ENCODE data around the gene CHN1.

The CHN1 gene

GRCh38 chr2:175009917-175010621 is 4.9 kb upstream of the CHN1 start:
- DNase-seq, result no peak

DNA sequence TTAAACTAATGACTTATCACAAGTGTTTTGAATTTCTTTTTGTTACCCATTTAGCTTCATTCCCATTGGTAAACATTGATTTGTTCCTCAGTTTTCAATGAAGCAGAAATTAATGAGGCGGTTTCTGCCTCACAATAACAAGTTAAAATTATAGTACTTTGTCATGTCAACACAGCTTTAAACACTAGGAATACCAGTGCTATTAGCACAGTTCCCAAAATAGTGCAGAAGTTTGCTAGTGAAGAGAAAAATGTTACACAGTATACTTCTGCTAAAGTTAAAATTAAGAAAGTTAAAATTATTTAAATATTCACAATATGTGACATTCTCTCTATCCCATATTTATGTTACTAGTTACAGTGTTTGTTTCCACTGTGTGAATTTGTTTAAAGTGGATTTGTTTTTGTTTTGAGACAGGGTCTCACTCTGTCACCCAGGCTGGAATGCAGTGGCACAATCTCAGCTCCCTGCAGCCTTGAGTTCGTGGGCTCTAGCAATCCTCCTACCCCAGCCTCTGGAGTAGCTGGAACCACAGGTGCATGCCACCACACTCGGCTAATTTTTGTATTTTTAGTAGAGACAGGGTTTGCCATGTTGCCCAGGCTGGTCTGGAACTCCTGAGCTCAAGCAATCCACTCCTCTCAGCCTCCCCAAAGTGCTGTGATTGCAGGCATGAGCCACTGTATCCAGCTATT is 3.8 kb upstream of the CHN1 start:
- no peak for DNase-seq

GRCh38 chr2:175008009-175008408 is 2.8 kb upstream of the CHN1 start:
- DNase-seq, result no peak

- DNase-seq, result no peak
Measured at GRCh38 chr2:175007510-175007909, 2.3 kb upstream of the CHN1 start.

DNA sequence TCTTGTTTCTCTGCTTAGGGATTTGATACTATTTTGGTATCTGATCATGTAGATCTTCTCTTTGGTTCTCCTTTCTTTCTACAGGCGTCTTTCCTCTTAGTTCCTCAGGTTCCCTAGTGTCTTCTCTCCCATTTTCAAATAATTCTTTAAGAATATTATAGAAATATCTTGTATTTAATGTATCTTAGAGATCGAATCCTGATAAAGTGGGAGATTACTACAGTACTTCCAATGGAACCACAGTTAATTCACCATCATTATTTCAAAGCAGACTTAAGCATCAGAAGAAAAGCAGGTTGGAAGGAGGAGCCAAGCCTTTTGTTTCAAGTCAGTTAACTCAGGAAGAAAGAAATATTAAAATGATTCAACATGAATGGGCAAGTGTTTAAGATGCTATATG is 1.1 kb upstream of the CHN1 start:
- DNase-seq, result no peak

DNA sequence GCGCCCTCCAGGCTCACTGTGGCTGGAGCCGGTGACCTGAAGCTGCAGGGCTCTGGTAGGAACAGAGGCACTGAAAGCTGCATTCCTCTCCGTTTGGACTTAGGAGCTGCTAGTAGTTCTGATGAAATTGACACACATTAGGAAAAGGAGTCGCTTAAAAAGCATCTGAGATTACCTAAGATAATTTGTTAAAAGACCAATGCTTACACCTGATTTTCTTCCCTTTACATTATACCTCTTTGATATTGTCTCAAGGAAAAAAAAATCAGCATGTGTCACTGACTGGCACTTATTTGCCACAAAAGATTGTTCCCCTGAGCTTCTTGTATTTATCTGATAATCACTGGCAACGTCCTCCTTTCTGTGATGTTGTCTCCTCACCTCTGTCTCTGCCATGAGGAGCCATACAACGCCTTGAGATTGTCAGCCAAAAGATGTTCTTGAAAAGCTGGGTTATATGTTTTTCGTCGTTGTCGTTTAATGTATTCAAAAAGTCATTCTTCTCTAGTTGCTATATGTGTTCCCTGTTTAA is 618 bp upstream of the CHN1 start:
- no peak for DNase-seq

GRCh38 chr2:175004730-175004979 is 526 bp downstream of the CHN1 start:
- DNase-seq, result no peak

- DNase-seq, result peak; percentile 19
Measured at GRCh38 chr2:175003875-175004729, 1.1 kb downstream of the CHN1 start.

DNA sequence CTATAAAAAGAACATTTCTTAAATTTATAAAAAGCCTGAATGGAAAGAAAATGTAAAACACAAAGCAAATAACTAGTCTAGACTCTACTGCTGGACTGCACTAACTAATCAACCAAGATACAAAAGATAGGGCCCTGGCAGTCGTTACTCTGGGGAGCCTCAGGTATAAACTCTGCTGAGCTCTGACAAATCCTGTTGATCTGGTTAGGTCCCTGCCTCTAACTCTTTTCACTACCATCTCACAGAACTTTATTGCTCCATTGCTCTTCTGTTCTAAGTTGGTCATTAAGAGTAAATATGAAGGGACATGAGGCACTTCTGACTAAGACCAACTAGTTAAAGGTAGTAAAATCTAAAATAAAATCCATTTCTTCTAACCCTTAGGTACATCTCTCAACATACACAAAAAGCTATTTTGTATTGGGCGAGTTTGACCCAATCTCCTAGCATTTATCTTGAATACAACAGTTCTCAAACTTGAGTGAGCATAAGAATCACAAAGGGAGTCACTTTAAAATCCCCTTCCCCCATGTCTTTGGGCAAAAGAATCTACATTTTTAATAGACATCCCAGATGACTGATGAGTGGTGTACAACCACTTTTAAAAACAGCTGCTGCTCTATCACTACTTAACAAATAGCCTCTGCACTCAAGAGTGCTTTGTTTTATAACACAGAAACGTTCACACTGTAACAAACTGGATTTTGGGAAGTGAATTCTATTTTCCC is 2.5 kb downstream of the CHN1 start:
- DNase-seq, result no peak

GRCh38 chr2:175001566-175001965 is 3.6 kb downstream of the CHN1 start:
- DNase-seq, result no peak

GRCh38 chr2:174997110-174997509 is 8.1 kb downstream of the CHN1 start:
- no peak for DNase-seq

GRCh38 chr2:174996622-174997021 is 8.6 kb downstream of the CHN1 start:
- no peak for DNase-seq

GRCh38 chr2:174994381-174994780 is 10.8 kb downstream of the CHN1 start:
- no peak for DNase-seq

DNA sequence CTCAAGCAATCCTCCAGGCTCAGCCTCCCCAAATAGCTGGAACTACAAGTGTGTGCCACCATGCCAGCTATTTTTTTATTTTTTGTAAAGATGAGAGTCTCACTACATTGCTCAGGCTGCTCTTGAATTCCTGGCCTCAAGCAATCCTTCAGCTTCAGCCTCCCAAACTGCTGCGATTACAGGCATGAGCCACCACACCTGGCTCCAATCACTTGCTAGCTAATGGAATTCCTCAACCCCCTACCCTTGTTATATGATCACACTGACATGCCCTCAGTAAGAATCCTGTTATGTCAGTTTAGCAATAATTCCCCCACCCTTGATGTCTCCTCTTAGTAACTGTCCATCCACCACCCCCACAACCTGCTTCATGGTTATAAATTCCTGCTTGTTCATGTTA is 12.3 kb downstream of the CHN1 start:
- no peak for DNase-seq

- no peak for DNase-seq
Measured at GRCh38 chr2:174985614-174986013, 19.6 kb downstream of the CHN1 start.

GRCh38 chr2:174984561-174984960 is 20.6 kb downstream of the CHN1 start:
- no peak for DNase-seq

GRCh38 chr2:174981331-174981730 is 23.9 kb downstream of the CHN1 start:
- no peak for DNase-seq

- DNase-seq, result no peak
Measured at GRCh38 chr2:174979996-174980395, 25.2 kb downstream of the CHN1 start.

DNA sequence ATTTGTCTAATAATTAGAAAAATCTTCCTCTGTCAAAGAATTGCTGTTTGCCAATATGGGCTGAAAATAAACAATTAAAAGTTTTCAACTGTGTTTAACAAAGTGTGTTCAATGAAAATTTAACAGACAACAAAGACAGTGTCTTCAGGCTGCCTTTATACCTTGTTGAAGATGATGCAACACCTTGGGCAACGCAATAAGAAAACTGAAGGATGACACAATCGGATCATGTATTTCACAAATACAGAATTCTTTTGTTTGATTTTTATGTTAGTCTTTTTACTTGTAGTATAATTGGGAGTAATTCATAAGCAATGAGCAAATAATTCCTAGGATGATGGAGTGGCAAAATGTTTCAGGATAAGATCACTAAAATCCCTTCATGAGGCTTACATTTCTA is 27.8 kb downstream of the CHN1 start:
- DNase-seq, result no peak

DNA sequence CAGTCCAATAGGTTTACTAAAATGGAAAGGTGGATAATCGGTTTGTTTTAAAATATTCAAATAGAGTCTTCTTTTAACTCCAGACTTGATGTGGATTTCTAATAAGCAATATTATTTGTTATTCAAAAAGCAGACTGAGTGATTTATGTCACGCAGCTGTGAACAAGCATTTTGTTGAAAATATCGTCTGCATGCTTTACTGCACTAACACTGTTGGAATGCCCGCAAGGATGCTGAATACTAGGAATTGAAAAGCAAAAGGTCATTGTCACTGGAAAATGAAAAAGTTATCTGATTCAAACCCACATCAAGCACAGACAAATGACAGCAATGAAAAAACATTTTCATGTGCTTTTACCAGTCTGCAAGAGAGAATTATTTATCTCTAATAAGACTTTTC is 31.1 kb downstream of the CHN1 start:
- no peak for DNase-seq

DNA sequence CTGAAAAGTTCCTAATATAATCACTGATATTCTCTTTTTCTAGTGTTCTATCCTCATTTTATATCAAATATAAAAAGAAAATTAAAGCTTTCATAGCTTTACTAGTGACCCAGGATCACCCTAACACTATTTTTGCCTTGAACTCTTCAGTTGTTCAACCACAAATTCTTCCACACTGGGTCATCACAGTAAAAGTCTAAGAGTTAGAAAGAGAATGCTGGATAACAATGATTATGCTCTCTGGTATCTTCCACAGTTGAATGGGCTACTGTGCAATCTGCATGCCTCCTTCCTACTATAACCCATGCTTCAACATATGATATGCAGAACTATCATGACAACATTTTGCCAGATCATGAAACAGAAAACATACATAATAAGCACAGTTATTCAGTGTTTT is 32.3 kb downstream of the CHN1 start:
- DNase-seq, result peak; percentile 85

- DNase-seq, result peak; percentile 93
Measured at GRCh38 chr2:174971868-174972781, 33.1 kb downstream of the CHN1 start.

Measured in NCI-H226 (cell line).